Activated CD8-positive, alpha-beta T cell treated with anti-CD3 and anti-CD28 coated beads for 36 hours (primary cell): ENCODE measurements around the gene ZNF276. TPM values are rescaled to one million over a fixed set of nuclear protein-coding genes. Genes with fewer than 3 reads are reported as not detected.
"Not testable (repeated sequence)": the region's sequence is repeated elsewhere in the genome, so short reads cannot be mapped to it uniquely, and the experiment has no call there.

Source experiments
- ATAC-seq: fragments of 200-7000 bp; cut with Tn5 transposase; one replicate; pipeline ENCODE4 v1.10.0; 2021; ENCODE audit warnings: mild to moderate bottlenecking, moderate library complexity
- CTCF ChIA-PET: fragments of 350-600 bp; sonication (Branson Sonifier 250); formaldehyde crosslinking; loops from one replicate; lab custom pipeline; 2021; ENCODE audit warnings: antibody characterized with exemption; lab: Charles Lee
- POLR2A ChIA-PET: fragments of 350-600 bp; sonication (Branson Sonifier 250); formaldehyde crosslinking; loops from one replicate; lab custom pipeline; 2021; ENCODE audit warnings: antibody characterized with exemption; lab: Charles Lee
- DNase-seq: peaks from one replicate; pipeline ENCODE4 v3.0.0-alpha.2; 2020
- H3K27ac Mint-ChIP-seq: one replicate; pipeline ENCODE4 v1.8.0; 2021; ENCODE audit warnings: mild to moderate bottlenecking, mixed read lengths
- H3K27me3 Mint-ChIP-seq: one replicate; pipeline ENCODE4 v1.8.0; 2021; ENCODE audit warnings: mixed read lengths
- H3K36me3 Mint-ChIP-seq: one replicate; pipeline ENCODE4 v1.8.0; 2021; ENCODE audit warnings: low read depth, mixed read lengths
- H3K4me1 Mint-ChIP-seq: one replicate; pipeline ENCODE4 v1.8.0; 2021; ENCODE audit warnings: low read depth, mixed read lengths
- H3K4me3 Mint-ChIP-seq: one replicate; pipeline ENCODE4 v1.8.0; 2021; ENCODE audit warnings: mild to moderate bottlenecking, moderate library complexity, mixed read lengths
- H3K9me3 Mint-ChIP-seq: one replicate; pipeline ENCODE4 v1.8.0; 2021; ENCODE audit warnings: mixed read lengths
- CTCF ChIP-seq: fragments of 200-600 bp; IDR thresholded peaks from one replicate; pipeline ENCODE4 v1.8.0; 2022; ENCODE audit warnings: antibody characterized with exemption, mild to moderate bottlenecking
- intact Hi-C: fragments of 100-400 bp; cut with micrococcal nuclease; formaldehyde crosslinking; loops from one replicate; pipeline ENCODE4 v1.10.0; 2022
- total RNA-seq, 2 experiments: library from RNA; stranded (reverse); gene quantifications; one replicate each; pipeline ENCODE4 v1.2.3, GENCODE V29; 2021

The ZNF276 gene
- total RNA-seq, 2 experiments from 2014 or later, result 24.6 to 27.9 TPM

GRCh38 chr16:89693289-89693731, 28.0 kb upstream of the ZNF276 start:
- Mint-ChIP-seq H3K27me3 (no peaks in the 10 kb centered on the region), H3K36me3 (peaks cover 23% of the 10 kb centered on the region), H3K27ac (no peak overlapping the region), H3K4me3 (no peak overlapping the region), H3K4me1 (peaks cover 14% of the 10 kb centered on the region), H3K9me3 (no peaks in the 10 kb centered on the region)
- TF ChIP-seq CTCF, result no peak
- intact Hi-C loops, result no loop called here
- ATAC-seq (no peak), DNase-seq (no peak)
- ChIA-PET CTCF (no interaction called here), POLR2A (interaction anchor here (1.2 kb wide), 1 partner anchor 180 kb away, joined by 3 read pairs; the partner anchor contains the start of gene TCF25)

- TF ChIP-seq CTCF, result no peak
- Mint-ChIP-seq H3K27me3 (no peaks in the 10 kb centered on the region), H3K4me3 (no peak overlapping the region), H3K27ac (no peak overlapping the region), H3K4me1 (peaks cover 13% of the 10 kb centered on the region), H3K9me3 (no peaks in the 10 kb centered on the region), H3K36me3 (peaks cover 23% of the 10 kb centered on the region)
- ATAC-seq (no peak), DNase-seq (no peak)
- POLR2A ChIA-PET, result interaction anchor here (0.5 to 1.2 kb wide), 2 partner anchors 11 to 179 kb away, joined by 3 read pairs; partner anchors contain the start of gene TCF25
- CTCF ChIA-PET, result no interaction called here
- intact Hi-C loops, result no loop called here
These were observed 27.2 kb upstream of the ZNF276 start for GRCh38 chr16:89693931-89694783.

GRCh38 chr16:89694784-89695085, 26.6 kb upstream of the ZNF276 start:
- H3K4me3 Mint-ChIP-seq, intact Hi-C loops, ATAC-seq, H3K27me3 Mint-ChIP-seq, DNase-seq, H3K9me3 Mint-ChIP-seq, H3K27ac Mint-ChIP-seq: not testable (repeated sequence)
- Mint-ChIP-seq H3K36me3 (peaks cover 23% of the 10 kb centered on the region), H3K4me1 (peaks cover 13% of the 10 kb centered on the region)
- ChIA-PET CTCF (interaction anchor here (1.3 kb wide), 1 partner anchor 8 kb away, joined by 3 read pairs; the partner anchor contains the start of gene CDK10), POLR2A (interaction anchor here (0.5 kb wide), 1 partner anchor 10 kb away, joined by 3 read pairs; no protein-coding TSS in a partner anchor)

- Mint-ChIP-seq H3K27me3 (no peaks in the 10 kb centered on the region), H3K27ac (no peak overlapping the region), H3K4me1 (peaks cover 16% of the 10 kb centered on the region), H3K9me3 (no peaks in the 10 kb centered on the region), H3K4me3 (no peak overlapping the region), H3K36me3 (peaks cover 18% of the 10 kb centered on the region)
- no peak for ATAC-seq
- ChIA-PET POLR2A (no interaction called here), CTCF (interaction anchor here (1.3 kb wide), 1 partner anchor 9 kb away, joined by 3 read pairs; the partner anchor contains the start of gene CDK10)
- intact Hi-C loops, result no loop called here
- TF ChIP-seq CTCF, result no peak
- no peak for DNase-seq
These were observed 26.1 kb upstream of the ZNF276 start for GRCh38 chr16:89695086-89695874.

GRCh38 chr16:89695875-89696669, 25.3 kb upstream of the ZNF276 start:
- CTCF ChIA-PET, result interaction anchor here (1.3 kb wide), 1 partner anchor 10 kb away, joined by 3 read pairs; the partner anchor contains the start of gene CDK10
- Mint-ChIP-seq H3K27ac (no peak overlapping the region), H3K27me3 (no peaks in the 10 kb centered on the region), H3K36me3 (peaks cover 16% of the 10 kb centered on the region), H3K4me3 (no peak overlapping the region), H3K4me1 (peaks cover 20% of the 10 kb centered on the region), H3K9me3 (no peaks in the 10 kb centered on the region)
- intact Hi-C loops, result no loop called here
- ATAC-seq, result no peak
- POLR2A ChIA-PET, result no interaction called here
- TF ChIP-seq CTCF, result no peak
- DNase-seq, result no peak
